Measurements from ENCODE around the gene NADSYN1. TPM values are rescaled to one million over a fixed set of nuclear protein-coding genes. Genes with fewer than 3 reads are reported as not detected.

NADSYN1 gene
- total RNA-seq, 2 donors from 2014 or later = 56.6 to 80.2 TPM

- Histone ChIP-seq H3K4me3 (no peak overlapping the region), H3K9me3 (no peaks in the 10 kb centered on the region), H3K27ac (no peak overlapping the region), H3K4me1 (replicated peaks) (no peaks in the 10 kb centered on the region), H3K36me3 (peaks cover 0 to 10% of the 10 kb centered on the region in 2 donors), H3K27me3 (replicated peaks; ENCODE audit: insufficient read depth) (no peaks in the 10 kb centered on the region)
- intact Hi-C loops (cut with DNase I) = no loop called here
- TF ChIP-seq POLR2AphosphoS5 (IDR thresholded peaks at IDR 0.05) (no peak), POLR2A (IDR thresholded peaks at IDR 0.05) (no peak), CTCF (IDR thresholded peaks at IDR 0.05) (no peak)
- WGBS = 54% methylated on average over 10 of the region's 10 CpGs
- DNase-seq (ENCODE audit: low spot score) = no peak
Measured at GRCh38 chr11:71504531-71504930, 51.5 kb downstream of the NADSYN1 start.

GRCh38 chr11:71505001-71505400 lies 52.0 kb downstream of the NADSYN1 start:
- peaks cover 0 to 10% of the 10 kb centered on the region in 2 donors for H3K36me3 ChIP-seq
- no peak for DNase-seq (ENCODE audit: low spot score)

GRCh38 chr11:71505781-71506180 lies 52.8 kb downstream of the NADSYN1 start:
- 79% methylated on average over 9 of the region's 9 CpGs for WGBS
- H3K36me3 ChIP-seq = peaks cover 0 to 10% of the 10 kb centered on the region in 2 donors
- no peak overlapping the region for H3K27ac ChIP-seq

More at GRCh38 chr11:71505001-71505400, 52.0 kb downstream of the NADSYN1 start:
- TF ChIP-seq POLR2A (IDR thresholded peaks at IDR 0.05) (no peak), POLR2AphosphoS5 (IDR thresholded peaks at IDR 0.05) (no peak), CTCF (IDR thresholded peaks at IDR 0.05) (no peak)
- no peaks in the 10 kb centered on the region for H3K27me3 ChIP-seq (replicated peaks; ENCODE audit: insufficient read depth)
- 35% methylated on average over 2 of the region's 2 CpGs for WGBS
- H3K27ac ChIP-seq = no peak overlapping the region
- no peaks in the 10 kb centered on the region for H3K9me3 ChIP-seq
- intact Hi-C loops (cut with DNase I) = no loop called here
- no peak overlapping the region for H3K4me3 ChIP-seq
- H3K4me1 ChIP-seq (replicated peaks) = no peaks in the 10 kb centered on the region

GRCh38 chr11:71507102-71507501 lies 54.1 kb downstream of the NADSYN1 start:
- H3K4me3 ChIP-seq = no peak overlapping the region
- no peaks in the 10 kb centered on the region for H3K27me3 ChIP-seq (replicated peaks; ENCODE audit: insufficient read depth)
- H3K9me3 ChIP-seq = no peaks in the 10 kb centered on the region
- DNase-seq (ENCODE audit: low spot score) = no peak
- TF ChIP-seq POLR2AphosphoS5 (IDR thresholded peaks at IDR 0.05) (no peak), CTCF (IDR thresholded peaks at IDR 0.05) (no peak), POLR2A (IDR thresholded peaks at IDR 0.05) (no peak)
- H3K36me3 ChIP-seq = no peaks in the 10 kb centered on the region
- intact Hi-C loops (cut with DNase I) = no loop called here
- H3K4me1 ChIP-seq (replicated peaks) = no peaks in the 10 kb centered on the region
- 90% methylated on average over 5 of the region's 5 CpGs for WGBS
- H3K27ac ChIP-seq = no peak overlapping the region

More at GRCh38 chr11:71505781-71506180, 52.8 kb downstream of the NADSYN1 start:
- no peak overlapping the region for H3K4me3 ChIP-seq
- no peaks in the 10 kb centered on the region for H3K9me3 ChIP-seq
- intact Hi-C loops (cut with DNase I) = no loop called here
- DNase-seq (ENCODE audit: low spot score) = no peak
- TF ChIP-seq CTCF (IDR thresholded peaks at IDR 0.05) (no peak), POLR2AphosphoS5 (IDR thresholded peaks at IDR 0.05) (no peak), POLR2A (IDR thresholded peaks at IDR 0.05) (no peak)
- H3K4me1 ChIP-seq (replicated peaks) = no peaks in the 10 kb centered on the region
- H3K27me3 ChIP-seq (replicated peaks; ENCODE audit: insufficient read depth) = no peaks in the 10 kb centered on the region
